ENCODE data around the gene RXYLT1. TPM values are rescaled to one million over a fixed set of nuclear protein-coding genes. Genes with fewer than 3 reads are reported as not detected.

RXYLT1 gene
- total RNA-seq, 2 donors from 2014 or later, result 9.7 to 11.0 TPM

GRCh38 chr12:63752841-63753240 lies 26.9 kb upstream of the RXYLT1 start:
- Histone ChIP-seq H3K27ac (ENCODE audit: low read depth, low read length) (no peak overlapping the region), H3K9ac (ENCODE audit: extremely low read depth, low read length, poor library complexity, severe bottlenecking) (no peak overlapping the region), H3K36me3 (ENCODE audit: control insufficient read depth, insufficient read depth, low read length) (no peaks in the 10 kb centered on the region), H3K4me1 (ENCODE audit: control insufficient read depth, insufficient read depth, low read length) (no peaks in the 10 kb centered on the region), H3K4me3 (ENCODE audit: low read length) (no peak overlapping the region), H3K27me3 (ENCODE audit: control insufficient read depth, insufficient read depth, low read length, poor library complexity, severe bottlenecking) (no peaks in the 10 kb centered on the region), H3K9me3 (ENCODE audit: control insufficient read depth, low read length) (no peaks in the 10 kb centered on the region)
- Mint-ChIP-seq H3K27ac (no peak overlapping the region), H3K4me1 (peaks cover 7% of the 10 kb centered on the region), H3K9me3 (no peaks in the 10 kb centered on the region), H3K4me3 (no peak overlapping the region), H3K27me3 (ENCODE audit: insufficient read depth) (no peaks in the 10 kb centered on the region), H3K36me3 (ENCODE audit: low read depth) (no peaks in the 10 kb centered on the region)
- no peak for TF ChIP-seq CTCF (conservative IDR thresholded peaks at IDR 0.05)
- DNase-seq, result no peak
- 86 to 100% methylated on average over 1 to 2 of the region's 2 CpGs for WGBS, 2 experiments (ENCODE audit: insufficient coverage in 1 of 2, insufficient read length in 1 of 2)

GRCh38 chr12:63753743-63754142 lies 26.0 kb upstream of the RXYLT1 start:
- Histone ChIP-seq H3K9ac (ENCODE audit: extremely low read depth, low read length, poor library complexity, severe bottlenecking) (no peak overlapping the region), H3K27me3 (ENCODE audit: control insufficient read depth, insufficient read depth, low read length, poor library complexity, severe bottlenecking) (no peaks in the 10 kb centered on the region), H3K36me3 (ENCODE audit: control insufficient read depth, insufficient read depth, low read length) (no peaks in the 10 kb centered on the region), H3K4me3 (ENCODE audit: low read length) (no peak overlapping the region), H3K9me3 (ENCODE audit: control insufficient read depth, low read length) (no peaks in the 10 kb centered on the region), H3K4me1 (ENCODE audit: control insufficient read depth, insufficient read depth, low read length) (no peaks in the 10 kb centered on the region), H3K27ac (ENCODE audit: low read depth, low read length) (no peak overlapping the region)
- Mint-ChIP-seq H3K27me3 (ENCODE audit: insufficient read depth) (no peaks in the 10 kb centered on the region), H3K4me3 (no peak overlapping the region), H3K4me1 (peaks cover 7% of the 10 kb centered on the region), H3K36me3 (ENCODE audit: low read depth) (no peaks in the 10 kb centered on the region), H3K9me3 (no peaks in the 10 kb centered on the region), H3K27ac (no peak overlapping the region)
- peak; percentile 57 for DNase-seq
- TF ChIP-seq CTCF (conservative IDR thresholded peaks at IDR 0.05), result peak; percentile 72

- Histone ChIP-seq H3K4me1 (ENCODE audit: control insufficient read depth, insufficient read depth, low read length) (no peaks in the 10 kb centered on the region), H3K27ac (ENCODE audit: low read depth, low read length) (no peak overlapping the region), H3K27me3 (ENCODE audit: control insufficient read depth, insufficient read depth, low read length, poor library complexity, severe bottlenecking) (no peaks in the 10 kb centered on the region), H3K9me3 (ENCODE audit: control insufficient read depth, low read length) (no peaks in the 10 kb centered on the region), H3K9ac (ENCODE audit: extremely low read depth, low read length, poor library complexity, severe bottlenecking) (no peak overlapping the region), H3K4me3 (ENCODE audit: low read length) (no peak overlapping the region), H3K36me3 (ENCODE audit: control insufficient read depth, insufficient read depth, low read length) (no peaks in the 10 kb centered on the region)
- Mint-ChIP-seq H3K9me3 (peaks cover 4% of the 10 kb centered on the region), H3K4me3 (no peak overlapping the region), H3K4me1 (no peaks in the 10 kb centered on the region), H3K27me3 (ENCODE audit: insufficient read depth) (peaks cover 3% of the 10 kb centered on the region), H3K36me3 (ENCODE audit: low read depth) (no peaks in the 10 kb centered on the region), H3K27ac (no peak overlapping the region)
- no peak for DNase-seq
- TF ChIP-seq CTCF (conservative IDR thresholded peaks at IDR 0.05), result no peak
- 80 to 95% methylated on average over 3 of the region's 3 CpGs for WGBS, 2 experiments (ENCODE audit: insufficient coverage in 1 of 2, insufficient read length in 1 of 2)
These were observed 15.2 kb upstream of the RXYLT1 start for GRCh38 chr12:63764481-63764880.
